Mononuclear cell (primary cell): ENCODE measurements around the gene USH2A. TPM values are rescaled to one million over a fixed set of nuclear protein-coding genes. Genes with fewer than 3 reads are reported as not detected.

Experiments used
- H3K27me3 ChIP-seq: 2 replicates; pipeline ENCODE4 v1.6.0; 2011; ENCODE audit warnings: low read length, control low read depth; ENCODE audit not compliant: insufficient read depth
- H3K4me1 ChIP-seq: 2 replicates; pipeline ENCODE4 v1.5.1; 2011; ENCODE audit warnings: mild to moderate bottlenecking, low read length, control low read depth; ENCODE audit not compliant: insufficient read depth
- H3K4me3 ChIP-seq: 2 replicates; pipeline ENCODE4 v1.5.1; 2011; ENCODE audit warnings: mild to moderate bottlenecking, low read length, moderate library complexity
- H3K9me3 ChIP-seq: 2 replicates; pipeline ENCODE4 v1.5.1; 2011; ENCODE audit warnings: low read depth, mild to moderate bottlenecking, control low read depth, low read length
- total RNA-seq: library from RNA; depleted of rRNA; stranded (reverse); fragments of >200 nt; gene quantifications from one replicate; pipeline ENCODE4 v1.2.3, GENCODE V29; 2012

The USH2A gene
- total RNA-seq, 1 donor = not detected

GRCh38 chr1:215878128-215878527, 545.1 kb downstream of the USH2A start:
- H3K4me1 ChIP-seq = no peaks in the 10 kb centered on the region
- H3K9me3 ChIP-seq = no peaks in the 10 kb centered on the region
- no peak overlapping the region for H3K4me3 ChIP-seq
- H3K27me3 ChIP-seq = no peaks in the 10 kb centered on the region

- H3K4me3 ChIP-seq = no peak overlapping the region
- H3K9me3 ChIP-seq = no peaks in the 10 kb centered on the region
- no peaks in the 10 kb centered on the region for H3K4me1 ChIP-seq
- no peaks in the 10 kb centered on the region for H3K27me3 ChIP-seq
These were observed 545.7 kb downstream of the USH2A start for GRCh38 chr1:215877452-215877951.

- no peaks in the 10 kb centered on the region for H3K27me3 ChIP-seq
- no peak overlapping the region for H3K4me3 ChIP-seq
- no peaks in the 10 kb centered on the region for H3K4me1 ChIP-seq
- no peaks in the 10 kb centered on the region for H3K9me3 ChIP-seq
These were observed 547.5 kb downstream of the USH2A start for GRCh38 chr1:215875712-215876111.

- Histone ChIP-seq H3K4me1 (no peaks in the 10 kb centered on the region), H3K9me3 (no peaks in the 10 kb centered on the region), H3K27me3 (no peaks in the 10 kb centered on the region), H3K4me3 (no peak overlapping the region)
These were observed 548.0 kb downstream of the USH2A start for GRCh38 chr1:215875236-215875635.

- H3K27me3 ChIP-seq = no peaks in the 10 kb centered on the region
- no peak overlapping the region for H3K4me3 ChIP-seq
- no peaks in the 10 kb centered on the region for H3K9me3 ChIP-seq
- H3K4me1 ChIP-seq = no peaks in the 10 kb centered on the region
These were observed 550.6 kb downstream of the USH2A start for GRCh38 chr1:215872658-215873057.

- H3K4me1 ChIP-seq = no peaks in the 10 kb centered on the region
- H3K4me3 ChIP-seq = no peak overlapping the region
These were observed 554.7 kb downstream of the USH2A start for GRCh38 chr1:215868500-215868899.

GRCh38 chr1:215865060-215865459, 558.2 kb downstream of the USH2A start:
- H3K9me3 ChIP-seq = peaks cover 7% of the 10 kb centered on the region
- no peaks in the 10 kb centered on the region for H3K4me1 ChIP-seq
- no peaks in the 10 kb centered on the region for H3K27me3 ChIP-seq
- no peak overlapping the region for H3K4me3 ChIP-seq

More at GRCh38 chr1:215868500-215868899, 554.7 kb downstream of the USH2A start:
- peaks cover 7% of the 10 kb centered on the region for H3K9me3 ChIP-seq
- no peaks in the 10 kb centered on the region for H3K27me3 ChIP-seq

GRCh38 chr1:215863796-215864195, 559.5 kb downstream of the USH2A start:
- Histone ChIP-seq H3K27me3 (no peaks in the 10 kb centered on the region), H3K4me1 (no peaks in the 10 kb centered on the region), H3K9me3 (peaks cover 7% of the 10 kb centered on the region), H3K4me3 (no peak overlapping the region)

- no peaks in the 10 kb centered on the region for H3K9me3 ChIP-seq
- H3K27me3 ChIP-seq = no peaks in the 10 kb centered on the region
- H3K4me3 ChIP-seq = no peak overlapping the region
- no peaks in the 10 kb centered on the region for H3K4me1 ChIP-seq
These were observed 562.4 kb downstream of the USH2A start for GRCh38 chr1:215860833-215861232.

GRCh38 chr1:215857317-215857716, 565.9 kb downstream of the USH2A start:
- Histone ChIP-seq H3K9me3 (no peaks in the 10 kb centered on the region), H3K27me3 (no peaks in the 10 kb centered on the region), H3K4me1 (no peaks in the 10 kb centered on the region), H3K4me3 (no peak overlapping the region)

GRCh38 chr1:215845234-215845891, 577.9 kb downstream of the USH2A start:
- H3K27me3 ChIP-seq = no peaks in the 10 kb centered on the region
- no peaks in the 10 kb centered on the region for H3K4me1 ChIP-seq
- H3K4me3 ChIP-seq = no peak overlapping the region
- H3K9me3 ChIP-seq = peaks cover 2% of the 10 kb centered on the region

GRCh38 chr1:215844777-215845176, 578.5 kb downstream of the USH2A start:
- no peaks in the 10 kb centered on the region for H3K27me3 ChIP-seq
- H3K9me3 ChIP-seq = no peaks in the 10 kb centered on the region
- H3K4me1 ChIP-seq = no peaks in the 10 kb centered on the region
- no peak overlapping the region for H3K4me3 ChIP-seq

GRCh38 chr1:215844266-215844665, 579.0 kb downstream of the USH2A start:
- Histone ChIP-seq H3K4me1 (no peaks in the 10 kb centered on the region), H3K27me3 (no peaks in the 10 kb centered on the region), H3K4me3 (no peak overlapping the region)

GRCh38 chr1:215842905-215843304, 580.3 kb downstream of the USH2A start:
- Histone ChIP-seq H3K4me1 (no peaks in the 10 kb centered on the region), H3K9me3 (no peaks in the 10 kb centered on the region), H3K4me3 (no peak overlapping the region), H3K27me3 (no peaks in the 10 kb centered on the region)

More at GRCh38 chr1:215844266-215844665, 579.0 kb downstream of the USH2A start:
- H3K9me3 ChIP-seq = no peaks in the 10 kb centered on the region

- H3K4me3 ChIP-seq = no peak overlapping the region
- H3K9me3 ChIP-seq = no peaks in the 10 kb centered on the region
- no peaks in the 10 kb centered on the region for H3K27me3 ChIP-seq
- no peaks in the 10 kb centered on the region for H3K4me1 ChIP-seq
These were observed 587.3 kb downstream of the USH2A start for GRCh38 chr1:215835951-215836350.
